ENCODE results near the gene PATJ.

DNA sequence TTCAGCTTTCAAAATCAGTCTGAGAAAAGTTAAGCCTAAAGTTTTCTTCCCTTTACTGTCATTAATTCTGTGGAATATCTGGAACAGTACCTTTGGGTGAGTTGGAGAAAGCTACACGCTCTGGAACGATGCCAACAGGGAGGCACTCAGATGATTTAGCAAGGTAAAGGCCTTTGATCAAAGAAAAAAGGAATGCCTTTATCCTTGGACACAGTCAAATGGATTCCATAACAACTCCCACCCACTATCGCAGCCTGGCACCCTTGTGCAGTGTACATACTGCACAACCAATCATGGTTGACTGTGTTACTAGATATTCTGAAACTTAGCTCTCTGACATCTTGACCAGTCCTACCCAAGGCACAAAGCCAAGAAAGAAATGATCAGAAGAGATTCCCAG is 218.7 kb downstream of the PATJ start:
- TF ChIP-seq CTCF (IDR thresholded peaks at IDR 0.05; ENCODE audit: insufficient read depth, low read length): no peak
- no peak for TF ChIP-seq POLR2AphosphoS5 (IDR thresholded peaks at IDR 0.05; ENCODE audit: low read depth)
- TF ChIP-seq REST (IDR thresholded peaks at IDR 0.05; ENCODE audit: insufficient replicate concordance, low read depth): no peak
- TF ChIP-seq GABPA (IDR thresholded peaks at IDR 0.05; ENCODE audit: low read depth): no peak

Data from HL-60 (cell line).